Stomach (tissue), 9 donors: Measurements from ENCODE around the gene ZNF766. TPM values are rescaled to one million over a fixed set of nuclear protein-coding genes. Genes with fewer than 3 reads are reported as not detected.
A peak's percentile ranks its signal among the peaks of the same experiment; 100 is the strongest.
"Not testable (repeated sequence)": the region's sequence is repeated elsewhere in the genome, so short reads cannot be mapped to it uniquely, and the experiment has no call there.

Experiments used
- DNase-seq, 2 donors: peaks; one replicate each; pipeline versions ENCODE4 v3.0.0 to v3.0.0-alpha.2; 2013 to 2019
- H3K27ac ChIP-seq, 5 donors: fragments of 200-600 bp in 4 of 5; sonication (generic) in 4 of 5; one replicate each; pipeline ENCODE4 v1.5.1; 2013 to 2019; ENCODE audit warnings: mild to moderate bottlenecking in 1 of 5, moderate library complexity in 1 of 5
- H3K27me3 ChIP-seq, 3 donors: fragments of 200-600 bp; sonication (generic); one replicate each; pipeline ENCODE4 v1.5.1; 2017 to 2019; ENCODE audit warnings: mixed run types in 1 of 3
- H3K36me3 ChIP-seq, 4 donors: fragments of 200-600 bp; sonication (generic); 1 replicate in 3 of 4; 2 replicates in 1 of 4; pipeline ENCODE4 v1.5.1; 2016 to 2019
- H3K4me1 ChIP-seq, 4 donors: fragments of 200-600 bp; sonication (generic); one replicate each; pipeline ENCODE4 v1.5.1; 2016 to 2019
- H3K4me3 ChIP-seq, 4 donors: fragments of 200-600 bp; sonication (generic) in 3 of 4; one replicate each; pipeline ENCODE4 v1.5.1; 2016 to 2019; ENCODE audit warnings: mild to moderate bottlenecking in 1 of 4
- H3K9me3 ChIP-seq, 4 donors: fragments of 200-600 bp; sonication (generic); one replicate each; pipeline ENCODE4 v1.5.1; 2016 to 2019
- EP300 ChIP-seq: sonication (generic); formaldehyde crosslinking; IDR thresholded peaks from one replicate; pipeline ENCODE4 v1.6.1; 2017; ENCODE audit warnings: antibody characterized with exemption
- POLR2A ChIP-seq, 4 donors: fragments of 450-650 bp; IDR thresholded peaks; one replicate each; pipeline ENCODE4 v1.6.1; 2016; ENCODE audit warnings: antibody characterized with exemption in 4 of 4, control low read depth in 2 of 4, mild to moderate bottlenecking in 1 of 4, moderate library complexity in 1 of 4
- POLR2AphosphoS5 ChIP-seq, 3 donors: sonication (generic); formaldehyde crosslinking; IDR thresholded peaks; one replicate each; pipeline ENCODE4 v1.6.1; 2016; ENCODE audit warnings: antibody characterized with exemption in 3 of 3
- WGBS, 5 donors: extraction: QIAGEN DNeasy Blood & Tissue Kit in 3 of 5; methylation state at CpG; one replicate each; pipeline versions ENCODE4 v1.1.5 to v1.1.7; 2013 to 2018; 5-methylcytosine and 5-hydroxymethylcytosine counted together
- intact Hi-C: fragments of 100-400 bp; cut with DNase I; formaldehyde crosslinking; loops from one replicate; pipeline ENCODE4 v1.15.1; 2023; ENCODE audit warnings: low total_unique reads
- polyA plus RNA-seq, 3 donors: library from polyadenylated mRNA; stranded (reverse); fragments of 200-250 nt; gene quantifications; one replicate each; pipeline ENCODE4 v1.2.3, GENCODE V29; 2013
- total RNA-seq, 5 donors: library from RNA; depleted of rRNA; stranded (reverse); fragments of >200 nt; gene quantifications; one replicate each; pipeline versions ENCODE4 v1.1.0 to v1.2.3, GENCODE V29; 2014 to 2016
- TF ChIP-seq, protein P1 (sequence below), 7 experiments: fragments of 450-650 bp in 4 of 7; fragments of 200-600 bp in 3 of 7; sonication (generic) in 3 of 7; IDR thresholded peaks; one replicate each; pipeline ENCODE4 v1.5.1; 2016 to 2019; ENCODE audit warnings: antibody characterized with exemption in 7 of 7, control low read depth in 2 of 7, mild to moderate bottlenecking in 1 of 7
- donor health status: healthy with polysubstance abuse.
- donor health status: Bipolar disorder and iron deficiency.
- donor health status: healthy.

The ZNF766 gene
- total and polyA plus RNA-seq, 8 donors: 1.3 to 19.6 (median 4.2) TPM

DNA sequence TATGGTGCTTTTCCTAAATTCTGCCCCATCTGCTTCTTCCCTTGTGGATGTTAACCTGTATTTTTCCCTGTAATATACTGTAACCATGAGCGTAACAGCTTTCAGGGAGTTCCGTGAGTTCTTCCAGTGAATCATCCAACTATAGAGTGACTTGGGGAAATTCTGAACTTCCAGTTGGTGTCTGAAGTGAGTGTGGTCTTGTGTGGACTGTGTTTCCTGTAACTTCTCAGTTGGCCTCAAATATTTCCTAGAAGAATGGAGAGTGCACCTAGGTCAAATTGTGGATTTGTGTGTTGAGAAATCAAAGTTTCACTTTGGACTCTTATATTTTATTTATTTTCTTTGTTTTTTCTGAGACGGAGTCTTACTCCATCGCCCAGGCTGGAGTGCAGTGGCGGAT lies 11.0 kb upstream of the ZNF766 start:
- 92 to 95% (median 93%) methylated on average over 5 of the region's 5 CpGs for WGBS, 5 donors
- TF ChIP-seq EP300 (no peak), POLR2A (IDR thresholded peaks at IDR 0.05) (no peak), POLR2AphosphoS5 (IDR thresholded peaks at IDR 0.05) (no peak)
- TF ChIP-seq, protein P1, sequence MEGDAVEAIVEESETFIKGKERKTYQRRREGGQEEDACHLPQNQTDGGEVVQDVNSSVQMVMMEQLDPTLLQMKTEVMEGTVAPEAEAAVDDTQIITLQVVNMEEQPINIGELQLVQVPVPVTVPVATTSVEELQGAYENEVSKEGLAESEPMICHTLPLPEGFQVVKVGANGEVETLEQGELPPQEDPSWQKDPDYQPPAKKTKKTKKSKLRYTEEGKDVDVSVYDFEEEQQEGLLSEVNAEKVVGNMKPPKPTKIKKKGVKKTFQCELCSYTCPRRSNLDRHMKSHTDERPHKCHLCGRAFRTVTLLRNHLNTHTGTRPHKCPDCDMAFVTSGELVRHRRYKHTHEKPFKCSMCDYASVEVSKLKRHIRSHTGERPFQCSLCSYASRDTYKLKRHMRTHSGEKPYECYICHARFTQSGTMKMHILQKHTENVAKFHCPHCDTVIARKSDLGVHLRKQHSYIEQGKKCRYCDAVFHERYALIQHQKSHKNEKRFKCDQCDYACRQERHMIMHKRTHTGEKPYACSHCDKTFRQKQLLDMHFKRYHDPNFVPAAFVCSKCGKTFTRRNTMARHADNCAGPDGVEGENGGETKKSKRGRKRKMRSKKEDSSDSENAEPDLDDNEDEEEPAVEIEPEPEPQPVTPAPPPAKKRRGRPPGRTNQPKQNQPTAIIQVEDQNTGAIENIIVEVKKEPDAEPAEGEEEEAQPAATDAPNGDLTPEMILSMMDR (IDR thresholded peaks at IDR 0.05): no peak
- Histone ChIP-seq H3K4me3 (no peak overlapping the region), H3K27ac (no peak overlapping the region), H3K36me3 (no peaks in the 10 kb centered on the region), H3K4me1 (no peaks in the 10 kb centered on the region), H3K27me3 (no peaks in the 10 kb centered on the region), H3K9me3 (peaks cover 0 to 5% (median 0%) of the 10 kb centered on the region in 4 donors)
- no peak for DNase-seq
- intact Hi-C loops: loop anchor here (10.0 kb wide), 1 partner anchor 496 kb away; no protein-coding TSS in a partner anchor

DNA sequence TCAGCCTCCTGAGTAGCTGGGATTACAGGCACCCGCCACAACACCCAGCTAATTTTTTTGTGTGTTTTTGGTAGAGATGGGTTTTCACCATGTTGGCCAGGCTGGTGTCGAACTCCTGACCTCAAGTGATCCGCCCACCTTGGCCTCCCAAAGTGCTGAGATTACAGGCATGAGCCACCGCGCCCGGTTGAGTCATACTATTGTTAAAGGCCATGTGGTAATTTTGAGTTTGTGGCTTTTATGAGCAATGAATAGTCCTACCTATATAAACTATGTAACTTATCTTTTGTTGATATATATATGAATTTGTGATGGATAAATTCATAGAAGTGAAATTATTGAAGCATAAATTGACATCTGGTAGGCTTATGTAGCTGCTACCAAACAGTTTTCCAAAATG lies 3.8 kb upstream of the ZNF766 start:
- DNase-seq, H3K36me3 ChIP-seq, intact Hi-C loops, H3K9me3 ChIP-seq, H3K4me3 ChIP-seq, H3K27ac ChIP-seq, H3K27me3 ChIP-seq: not testable (repeated sequence)
- H3K4me1 ChIP-seq: peaks cover 2 to 11% (median 10%) of the 10 kb centered on the region in 4 donors
- 71 to 87% (median 83%) methylated on average over 6 of the region's 6 CpGs for WGBS, 5 donors

DNA sequence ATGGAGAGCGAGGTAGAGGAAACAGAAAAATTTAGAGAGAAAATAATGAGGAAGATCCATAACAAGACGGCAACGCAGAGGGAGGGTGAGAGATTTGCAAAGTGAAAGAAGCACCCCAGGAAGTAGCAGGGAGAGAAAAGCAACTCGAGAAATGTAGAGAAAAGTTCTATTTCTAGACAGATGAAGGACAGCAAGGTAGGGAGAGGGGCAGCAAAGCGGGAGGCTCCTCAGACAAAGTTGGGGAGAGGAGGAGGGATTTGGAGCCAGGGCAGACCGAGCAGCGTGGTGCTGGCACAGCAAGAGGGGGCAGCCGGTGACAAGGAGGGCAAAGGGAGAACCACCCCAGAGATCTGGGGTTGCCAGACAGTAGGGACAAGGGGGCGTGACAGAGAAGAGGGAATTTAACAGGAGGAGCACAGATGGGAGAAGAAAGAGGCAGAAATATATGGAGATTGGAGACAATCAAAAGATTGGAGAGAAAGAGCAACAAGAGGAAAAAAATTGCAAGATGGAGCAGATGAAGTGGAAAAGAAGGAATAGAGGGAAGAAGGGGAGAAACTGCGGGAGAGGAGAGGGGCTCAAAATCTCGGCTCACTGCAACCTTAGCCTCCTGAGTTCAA lies 989 bp downstream of the ZNF766 start:
- WGBS, 5 donors: 7 to 14% (median 11%) methylated on average over 11 of the region's 11 CpGs
- H3K4me3 ChIP-seq: peak overlapping the region; percentile 78 to 99 (median 90)
- H3K4me1 ChIP-seq: peaks cover 9 to 32% (median 23%) of the 10 kb centered on the region in 4 donors
- H3K27me3 ChIP-seq: no peaks in the 10 kb centered on the region
- peak in 1 of 2 donors; percentile 53 for DNase-seq
- H3K27ac ChIP-seq: peak overlapping the region; percentile 81 to 100 (median 97)
- intact Hi-C loops: no loop called here
- TF ChIP-seq, protein P1 (IDR thresholded peaks at IDR 0.05): no peak
- TF ChIP-seq EP300 (no peak), POLR2A (IDR thresholded peaks at IDR 0.05) (no peak), POLR2AphosphoS5 (IDR thresholded peaks at IDR 0.05) (no peak)
- H3K9me3 ChIP-seq: peaks cover 0 to 10% (median 0%) of the 10 kb centered on the region in 4 donors
- H3K36me3 ChIP-seq: peaks cover 0 to 24% (median 17%) of the 10 kb centered on the region in 4 donors

DNA sequence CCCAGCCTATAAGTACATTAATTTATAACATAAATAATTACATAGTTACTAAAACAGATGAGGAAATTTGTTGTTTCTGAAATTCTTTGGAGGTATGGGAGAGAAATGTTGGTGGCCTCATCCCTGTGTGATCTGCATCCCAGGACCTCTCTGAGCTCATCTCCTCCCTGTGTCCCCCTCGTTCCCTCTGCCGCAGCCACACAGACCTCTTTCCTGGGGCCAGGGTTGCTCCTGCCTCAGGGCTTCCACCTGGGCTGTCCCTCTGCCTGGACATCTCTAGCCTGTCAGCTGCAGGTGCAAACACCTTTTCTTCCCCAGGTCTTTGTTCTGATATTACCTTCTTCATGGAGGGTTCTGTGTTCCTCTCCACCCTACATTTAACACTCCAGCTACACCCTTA lies 3.9 kb downstream of the ZNF766 start:
- Histone ChIP-seq H3K27ac (no peak overlapping the region), H3K9me3 (peaks cover 0 to 26% (median 7%) of the 10 kb centered on the region in 4 donors), H3K4me1 (peaks cover 13 to 34% (median 28%) of the 10 kb centered on the region in 4 donors), H3K4me3 (no peak overlapping the region), H3K36me3 (peaks cover 0 to 43% (median 28%) of the 10 kb centered on the region in 4 donors), H3K27me3 (no peaks in the 10 kb centered on the region)
- no peak for DNase-seq
- intact Hi-C loops: no loop called here
- 93 to 100% (median 100%) methylated on average over 2 of the region's 2 CpGs for WGBS, 5 donors
- no peak for TF ChIP-seq POLR2AphosphoS5 (IDR thresholded peaks at IDR 0.05)
- no peak for TF ChIP-seq EP300
- TF ChIP-seq, protein P1 (IDR thresholded peaks at IDR 0.05): no peak
- TF ChIP-seq POLR2A (IDR thresholded peaks at IDR 0.05): no peak

DNA sequence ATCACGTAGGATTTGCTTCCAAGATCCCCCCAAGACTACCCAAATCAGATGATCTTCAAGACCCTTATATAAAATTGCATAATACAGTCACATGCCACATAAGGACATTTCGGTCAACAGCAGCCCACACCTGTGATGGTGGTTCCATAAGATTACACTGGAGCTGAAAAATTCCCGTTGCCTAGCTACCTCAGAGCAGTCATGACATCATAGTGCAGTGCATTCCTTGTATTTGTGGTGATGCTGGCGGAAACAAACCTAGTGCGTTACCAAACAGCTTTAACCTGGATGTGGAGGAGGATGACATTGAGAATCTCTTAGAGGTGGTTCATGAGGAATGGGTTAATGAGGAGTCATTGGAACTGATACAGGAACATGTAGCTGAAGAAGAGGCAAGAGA lies 4.8 kb downstream of the ZNF766 start:
- Histone ChIP-seq H3K4me3 (no peak overlapping the region), H3K36me3 (peaks cover 0 to 52% (median 30%) of the 10 kb centered on the region in 4 donors), H3K27ac (no peak overlapping the region), H3K27me3 (no peaks in the 10 kb centered on the region), H3K4me1 (peaks cover 13 to 27% (median 23%) of the 10 kb centered on the region in 4 donors), H3K9me3 (peaks cover 0 to 35% (median 11%) of the 10 kb centered on the region in 4 donors)
- WGBS, 5 donors: 83 to 96% (median 87%) methylated on average over 5 of the region's 5 CpGs
- TF ChIP-seq, protein P1 (IDR thresholded peaks at IDR 0.05): no peak
- no peak for TF ChIP-seq EP300
- no peak for DNase-seq
- intact Hi-C loops: no loop called here
